LNCAP (cell line): ENCODE measurements around the gene CLSTN2.

ENCODE experiments used
- CTCF ChIP-seq: fragments of 450-650 bp; IDR thresholded peaks from 2 replicates; pipeline ENCODE4 v1.5.1; 2017; ENCODE audit warnings: mild to moderate bottlenecking

CLSTN2 gene

GRCh38 chr3:140018556-140018955 lies 83.6 kb downstream of the CLSTN2 start:
- no peak for TF ChIP-seq CTCF

- no peak for TF ChIP-seq CTCF
These were observed 85.0 kb downstream of the CLSTN2 start for GRCh38 chr3:140019946-140020345.

- TF ChIP-seq CTCF: no peak
These were observed 85.6 kb downstream of the CLSTN2 start for GRCh38 chr3:140020541-140020940.

- TF ChIP-seq CTCF: no peak
These were observed 86.3 kb downstream of the CLSTN2 start for GRCh38 chr3:140021269-140021668.

- no peak for TF ChIP-seq CTCF
These were observed 87.2 kb downstream of the CLSTN2 start for GRCh38 chr3:140022066-140022770.

- no peak for TF ChIP-seq CTCF
These were observed 88.9 kb downstream of the CLSTN2 start for GRCh38 chr3:140023616-140024530.

GRCh38 chr3:140031170-140031569 lies 96.2 kb downstream of the CLSTN2 start:
- TF ChIP-seq CTCF: no peak
